Lower leg skin (tissue), 4 donors: ENCODE results near the gene NRF1. TPM values are rescaled to one million over a fixed set of nuclear protein-coding genes. Genes with fewer than 3 reads are reported as not detected.

Experiments
- DNase-seq, 2 donors: peaks; one replicate each; pipeline ENCODE4 v3.0.0-alpha.2; 2019; ENCODE audit warnings: low spot score in 2 of 2
- H3K4me3 ChIP-seq: fragments of 200-600 bp; sonication (generic); 2 replicates; pipeline ENCODE4 v1.5.1; 2017; ENCODE audit warnings: mild to moderate bottlenecking, low read depth; ENCODE audit not compliant: poor library complexity, severe bottlenecking
- CTCF ChIP-seq, 3 donors: fragments of 450-650 bp; IDR thresholded peaks; one replicate each; pipeline ENCODE4 v1.5.1; 2016; ENCODE audit warnings: antibody characterized with exemption in 3 of 3, mild to moderate bottlenecking in 3 of 3, moderate library complexity in 2 of 3
- POLR2A ChIP-seq, 2 donors: fragments of 450-650 bp; IDR thresholded peaks; one replicate each; pipeline ENCODE4 v1.6.1; 2016 to 2017; ENCODE audit warnings: antibody characterized with exemption in 2 of 2, mild to moderate bottlenecking in 1 of 2, moderate library complexity in 1 of 2
- WGBS, 2 donors: methylation state at CpG; one replicate each; pipeline ENCODE4 v1.1.5; 2018; 5-methylcytosine and 5-hydroxymethylcytosine counted together
- intact Hi-C: fragments of 100-400 bp; cut with DNase I; formaldehyde crosslinking; loops from one replicate; pipeline ENCODE4 v1.15.0; 2023; ENCODE audit warnings: low total_unique reads
- total RNA-seq, 4 donors: library from RNA; depleted of rRNA; stranded (reverse); fragments of >200 nt; gene quantifications; one replicate each; pipeline ENCODE4 v1.1.0, GENCODE V29; 2016

NRF1 gene
- total RNA-seq, 4 donors from 2014 or later, result 16.4 to 22.6 (median 18.9) TPM

GRCh38 chr7:129797214-129797789 is 185.8 kb downstream of the NRF1 start:
- no peak for DNase-seq
- intact Hi-C loops, result no loop called here
- no peak overlapping the region for H3K4me3 ChIP-seq
- no peak for TF ChIP-seq CTCF (IDR thresholded peaks at IDR 0.05)
- no peak for TF ChIP-seq POLR2A (IDR thresholded peaks at IDR 0.05)
- WGBS, 2 donors, result 64 to 75% methylated on average over 7 of the region's 7 CpGs

- TF ChIP-seq CTCF (IDR thresholded peaks at IDR 0.05) (no peak), POLR2A (IDR thresholded peaks at IDR 0.05) (no peak)
- WGBS, 2 donors, result 92 to 93% methylated on average over 15 to 16 of the region's 16 CpGs
- DNase-seq, result no peak
- intact Hi-C loops, result no loop called here
- no peak overlapping the region for H3K4me3 ChIP-seq
These were observed 187.3 kb downstream of the NRF1 start for GRCh38 chr7:129798616-129799349.

GRCh38 chr7:129799350-129799955 is 187.9 kb downstream of the NRF1 start:
- no peak for DNase-seq
- intact Hi-C loops, result no loop called here
- H3K4me3 ChIP-seq, result no peak overlapping the region
- WGBS, 2 donors, result 77 to 85% methylated on average over 9 to 13 of the region's 13 CpGs
- TF ChIP-seq CTCF (IDR thresholded peaks at IDR 0.05) (no peak), POLR2A (IDR thresholded peaks at IDR 0.05) (no peak)

GRCh38 chr7:129800901-129801300 is 189.4 kb downstream of the NRF1 start:
- no peak overlapping the region for H3K4me3 ChIP-seq
- DNase-seq, result no peak
- TF ChIP-seq CTCF (IDR thresholded peaks at IDR 0.05), result no peak
- no peak for TF ChIP-seq POLR2A (IDR thresholded peaks at IDR 0.05)
- intact Hi-C loops, result no loop called here
- 87 to 90% methylated on average over 7 of the region's 7 CpGs for WGBS, 2 donors

GRCh38 chr7:129801882-129802281 is 190.4 kb downstream of the NRF1 start:
- WGBS, 2 donors, result 69 to 74% methylated on average over 5 of the region's 5 CpGs
- intact Hi-C loops, result no loop called here
- H3K4me3 ChIP-seq, result no peak overlapping the region
- DNase-seq, result no peak
- no peak for TF ChIP-seq POLR2A (IDR thresholded peaks at IDR 0.05)
- TF ChIP-seq CTCF (IDR thresholded peaks at IDR 0.05), result no peak
